GM19193 (cell line): ENCODE results near the gene EZH2.
A peak's percentile ranks its signal among the peaks of the same experiment; 100 is the strongest.

Experiments
- POLR2A ChIP-seq: IDR thresholded peaks from 4 replicates; pipeline ENCODE4 v1.6.1; 2011; ENCODE audit not compliant: insufficient read depth, insufficient read length; ENCODE audit errors: extremely low read depth

The EZH2 gene

GRCh38 chr7:148814922-148815559 is 69.0 kb downstream of the EZH2 start:
- TF ChIP-seq POLR2A = no peak

- TF ChIP-seq POLR2A = no peak
These were observed 70.2 kb downstream of the EZH2 start for GRCh38 chr7:148813890-148814289.

GRCh38 chr7:148811892-148812291 is 72.2 kb downstream of the EZH2 start:
- no peak for TF ChIP-seq POLR2A

GRCh38 chr7:148809856-148810255 is 74.2 kb downstream of the EZH2 start:
- no peak for TF ChIP-seq POLR2A

GRCh38 chr7:148807436-148807835 is 76.7 kb downstream of the EZH2 start:
- no peak for TF ChIP-seq POLR2A

- TF ChIP-seq POLR2A = no peak
These were observed 77.9 kb downstream of the EZH2 start for GRCh38 chr7:148806187-148806586.

GRCh38 chr7:148804343-148805235 is 79.5 kb downstream of the EZH2 start:
- TF ChIP-seq POLR2A = peak; percentile 30

GRCh38 chr7:148803094-148803493 is 81.0 kb downstream of the EZH2 start:
- TF ChIP-seq POLR2A = no peak

- TF ChIP-seq POLR2A = no peak
These were observed 82.0 kb downstream of the EZH2 start for GRCh38 chr7:148802101-148802493.

GRCh38 chr7:148800677-148801076 is 83.4 kb downstream of the EZH2 start:
- TF ChIP-seq POLR2A = no peak

GRCh38 chr7:148799893-148800555 is 84.1 kb downstream of the EZH2 start:
- TF ChIP-seq POLR2A = no peak

- no peak for TF ChIP-seq POLR2A
These were observed 87.2 kb downstream of the EZH2 start for GRCh38 chr7:148796841-148797240.

- no peak for TF ChIP-seq POLR2A
These were observed 89.6 kb downstream of the EZH2 start for GRCh38 chr7:148794476-148794875.

- no peak for TF ChIP-seq POLR2A
These were observed 90.5 kb downstream of the EZH2 start for GRCh38 chr7:148793590-148793989.

- no peak for TF ChIP-seq POLR2A
These were observed 92.5 kb downstream of the EZH2 start for GRCh38 chr7:148791546-148791945.

GRCh38 chr7:148790850-148791249 is 93.2 kb downstream of the EZH2 start:
- TF ChIP-seq POLR2A = no peak

GRCh38 chr7:148790131-148790726 is 93.9 kb downstream of the EZH2 start:
- no peak for TF ChIP-seq POLR2A
